Mesodermal cell (in vitro differentiated cells): ENCODE results near the gene CARS1.

Source experiments
- H3K27ac ChIP-seq: 2 replicates; pipeline ENCODE4 v1.7.0; 2013; ENCODE audit warnings: mild to moderate bottlenecking, low read depth, low read length, moderate library complexity; ENCODE audit not compliant: severe bottlenecking
- H3K36me3 ChIP-seq: 2 replicates; pipeline ENCODE4 v1.7.1; 2013; ENCODE audit warnings: mild to moderate bottlenecking, low read length, moderate library complexity; ENCODE audit not compliant: control insufficient read depth, insufficient read depth
- H3K4me1 ChIP-seq: one replicate; pipeline ENCODE4 v1.7.1; 2013; ENCODE audit warnings: mild to moderate bottlenecking, low read length; ENCODE audit not compliant: insufficient read depth, control insufficient read depth, poor library complexity, severe bottlenecking
- H3K4me3 ChIP-seq: 2 replicates; pipeline ENCODE4 v1.7.0; 2013; ENCODE audit warnings: low read length, control low read depth, mild to moderate bottlenecking; ENCODE audit not compliant: insufficient read depth, poor library complexity, severe bottlenecking; ENCODE audit errors: extremely low read depth
- H3K9me3 ChIP-seq: 2 replicates; pipeline ENCODE4 v1.7.1; 2013; ENCODE audit warnings: mild to moderate bottlenecking, low read length, moderate library complexity; ENCODE audit not compliant: control insufficient read depth
- WGBS, 2 experiments: methylation state at CpG; one replicate each; pipeline ENCODE4 v1.1.5; 2013; ENCODE audit warnings: missing lambda C conversion rate in 2 of 2; ENCODE audit not compliant: insufficient coverage in 2 of 2; 5-methylcytosine and 5-hydroxymethylcytosine counted together

CARS1 gene

GRCh38 chr11:3014057-3014938 lies 42.9 kb downstream of the CARS1 start:
- 92 to 94% methylated on average over 10 to 11 of the region's 16 CpGs for WGBS, 2 experiments
- no peak overlapping the region for H3K4me3 ChIP-seq
- peaks cover 92% of the 10 kb centered on the region for H3K36me3 ChIP-seq
- no peaks in the 10 kb centered on the region for H3K4me1 ChIP-seq
- no peak overlapping the region for H3K27ac ChIP-seq
- H3K9me3 ChIP-seq: no peaks in the 10 kb centered on the region

- H3K9me3 ChIP-seq: no peaks in the 10 kb centered on the region
- H3K27ac ChIP-seq: no peak overlapping the region
- H3K4me3 ChIP-seq: no peak overlapping the region
- 90 to 91% methylated on average over 29 to 30 of the region's 31 CpGs for WGBS, 2 experiments
- no peaks in the 10 kb centered on the region for H3K4me1 ChIP-seq
- H3K36me3 ChIP-seq: peaks cover 91% of the 10 kb centered on the region
These were observed 45.0 kb downstream of the CARS1 start for GRCh38 chr11:3011891-3012885.

GRCh38 chr11:3010521-3011275 lies 46.5 kb downstream of the CARS1 start:
- peaks cover 90% of the 10 kb centered on the region for H3K36me3 ChIP-seq
- no peaks in the 10 kb centered on the region for H3K9me3 ChIP-seq
- no peak overlapping the region for H3K27ac ChIP-seq
- 96 to 97% methylated on average over 5 to 11 of the region's 13 CpGs for WGBS, 2 experiments
- no peaks in the 10 kb centered on the region for H3K4me1 ChIP-seq
- H3K4me3 ChIP-seq: no peak overlapping the region

DNA sequence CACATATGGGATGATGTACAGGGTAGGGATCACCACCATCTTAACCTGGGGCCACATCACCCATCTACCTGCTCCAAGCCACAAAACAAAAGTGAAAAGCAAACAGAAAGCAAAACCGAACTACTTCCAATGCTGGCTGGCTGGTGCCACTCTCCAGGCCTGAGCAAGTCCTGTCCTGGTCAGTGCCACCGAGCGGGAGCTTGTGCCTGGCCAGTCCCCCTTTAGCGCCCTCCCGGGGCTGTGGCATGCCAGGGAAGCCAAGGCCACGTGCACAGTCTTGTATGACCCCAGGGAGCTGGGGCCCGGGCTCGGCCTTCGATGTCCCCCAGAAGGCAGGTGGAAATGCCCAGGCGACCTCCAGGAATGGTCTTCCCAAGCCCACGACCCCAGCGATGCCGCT lies 47.2 kb downstream of the CARS1 start:
- Histone ChIP-seq H3K4me3 (no peak overlapping the region), H3K27ac (no peak overlapping the region), H3K4me1 (no peaks in the 10 kb centered on the region), H3K9me3 (no peaks in the 10 kb centered on the region), H3K36me3 (peaks cover 90% of the 10 kb centered on the region)
- WGBS, 2 experiments: 95 to 97% methylated on average over 13 of the region's 13 CpGs

- Histone ChIP-seq H3K36me3 (peaks cover 90% of the 10 kb centered on the region), H3K4me3 (no peak overlapping the region), H3K4me1 (no peaks in the 10 kb centered on the region), H3K27ac (no peak overlapping the region), H3K9me3 (no peaks in the 10 kb centered on the region)
- 74 to 75% methylated on average over 4 to 5 of the region's 5 CpGs for WGBS, 2 experiments
These were observed 47.7 kb downstream of the CARS1 start for GRCh38 chr11:3009481-3009880.

DNA sequence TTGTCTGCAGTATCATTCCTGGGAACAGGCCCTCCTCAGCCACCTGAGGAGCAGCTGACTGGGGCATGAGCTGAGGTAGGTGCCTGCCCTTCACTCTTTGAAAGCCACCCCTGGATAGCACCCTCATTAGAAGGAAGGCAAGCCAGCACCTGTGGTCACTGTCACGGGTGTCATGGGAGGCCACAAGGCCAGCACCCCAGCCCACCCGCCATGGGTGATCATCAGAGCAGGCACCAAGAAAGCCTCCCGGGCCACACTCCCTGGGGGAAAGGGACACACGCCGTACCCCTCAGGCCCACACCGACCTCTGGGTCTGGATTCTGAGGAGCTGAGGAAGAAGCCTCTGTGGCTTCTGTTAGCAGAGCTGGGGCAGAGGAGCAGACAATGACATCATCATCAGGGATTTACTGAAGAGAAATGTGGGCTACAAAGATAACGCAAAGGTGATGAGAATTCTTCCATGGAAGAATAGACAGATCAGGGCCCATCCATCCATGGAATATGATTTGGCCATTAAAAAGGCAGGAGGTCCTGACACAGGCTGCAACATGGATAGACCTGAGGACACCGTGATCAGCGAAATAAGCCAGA lies 48.4 kb downstream of the CARS1 start:
- H3K4me1 ChIP-seq: no peaks in the 10 kb centered on the region
- WGBS, 2 experiments: 93 to 97% methylated on average over 9 of the region's 9 CpGs
- H3K9me3 ChIP-seq: no peaks in the 10 kb centered on the region
- peaks cover 89% of the 10 kb centered on the region for H3K36me3 ChIP-seq
- no peak overlapping the region for H3K27ac ChIP-seq
- no peak overlapping the region for H3K4me3 ChIP-seq

DNA sequence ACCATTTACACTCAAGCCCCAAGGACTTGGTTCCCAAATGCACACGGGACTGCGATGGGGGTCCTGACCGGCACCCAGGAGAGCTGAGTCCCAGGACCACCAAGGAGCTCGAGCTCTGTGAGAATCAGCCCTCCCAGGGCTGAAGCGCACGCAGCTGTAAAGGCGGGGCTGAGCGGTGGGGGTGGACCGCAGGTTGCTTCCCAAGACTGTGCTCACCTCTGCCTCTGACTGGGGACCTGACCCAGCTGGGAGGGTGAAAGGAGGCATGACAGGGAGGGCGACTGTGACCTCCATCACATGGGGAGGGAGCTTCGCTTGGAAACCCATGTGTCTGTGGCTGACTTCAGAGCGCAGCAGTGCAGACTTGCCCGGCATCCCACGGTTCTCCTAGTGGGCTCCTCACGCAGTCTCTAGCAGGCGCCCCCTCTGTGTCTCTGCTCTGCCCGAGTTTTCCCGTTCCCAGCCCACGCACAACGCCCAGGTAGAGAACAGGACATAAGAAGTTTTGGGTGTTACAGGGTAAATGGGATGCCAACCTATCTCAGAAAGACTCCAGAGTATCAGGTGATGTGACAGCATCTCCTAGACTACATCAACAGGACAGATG lies 49.7 kb downstream of the CARS1 start:
- Histone ChIP-seq H3K4me3 (no peak overlapping the region), H3K36me3 (peaks cover 90% of the 10 kb centered on the region), H3K27ac (no peak overlapping the region), H3K4me1 (no peaks in the 10 kb centered on the region), H3K9me3 (no peaks in the 10 kb centered on the region)
- WGBS, 2 experiments: 92 to 94% methylated on average over 12 to 18 of the region's 20 CpGs

DNA sequence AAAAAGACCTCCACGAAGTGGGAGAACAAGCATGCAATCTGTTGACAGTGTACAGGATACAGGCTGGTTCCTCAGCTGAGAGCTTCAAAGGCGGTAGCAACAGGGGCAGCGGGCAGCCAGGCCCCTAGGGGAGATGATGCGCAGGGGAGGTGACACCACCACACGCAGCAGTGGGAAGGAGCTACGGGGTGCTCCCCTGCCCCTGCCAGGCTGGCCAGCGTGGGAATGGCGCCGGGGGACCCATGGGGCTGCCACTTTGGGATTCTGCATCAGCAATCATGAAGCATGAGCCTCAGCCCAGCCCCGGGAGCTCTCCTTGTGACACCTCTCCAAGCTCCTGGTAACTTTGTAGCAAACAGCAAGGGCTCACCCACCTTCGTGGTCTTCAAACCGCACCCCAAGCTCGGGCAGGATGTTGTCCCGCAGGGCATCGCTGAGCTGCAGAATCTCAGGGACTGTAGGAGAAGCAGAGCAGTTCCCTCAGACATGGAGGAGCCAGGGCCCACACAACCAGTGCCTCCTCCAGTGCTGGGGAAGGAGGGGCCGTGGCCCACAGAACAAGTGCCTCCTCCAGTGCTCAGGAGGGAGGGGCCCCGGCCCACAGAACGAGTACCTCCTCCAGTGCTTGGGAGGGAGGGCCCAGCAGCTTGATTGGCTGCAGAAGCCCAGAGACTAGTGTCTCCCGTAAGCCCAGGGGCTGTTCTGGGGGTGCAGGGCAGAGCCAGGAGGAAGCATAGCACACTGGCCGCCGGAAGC lies 50.5 kb downstream of the CARS1 start:
- no peaks in the 10 kb centered on the region for H3K9me3 ChIP-seq
- H3K27ac ChIP-seq: no peak overlapping the region
- H3K4me1 ChIP-seq: no peaks in the 10 kb centered on the region
- no peak overlapping the region for H3K4me3 ChIP-seq
- WGBS, 2 experiments: 93 to 94% methylated on average over 20 to 21 of the region's 21 CpGs
- peaks cover 90% of the 10 kb centered on the region for H3K36me3 ChIP-seq

GRCh38 chr11:3004481-3004880 lies 52.7 kb downstream of the CARS1 start:
- no peaks in the 10 kb centered on the region for H3K9me3 ChIP-seq
- H3K36me3 ChIP-seq: peaks cover 89% of the 10 kb centered on the region
- H3K4me3 ChIP-seq: no peak overlapping the region
- H3K27ac ChIP-seq: no peak overlapping the region
- H3K4me1 ChIP-seq: no peaks in the 10 kb centered on the region
- 97 to 99% methylated on average over 9 to 10 of the region's 10 CpGs for WGBS, 2 experiments
